ENCODE measurements around the gene DCLK1.

DNA sequence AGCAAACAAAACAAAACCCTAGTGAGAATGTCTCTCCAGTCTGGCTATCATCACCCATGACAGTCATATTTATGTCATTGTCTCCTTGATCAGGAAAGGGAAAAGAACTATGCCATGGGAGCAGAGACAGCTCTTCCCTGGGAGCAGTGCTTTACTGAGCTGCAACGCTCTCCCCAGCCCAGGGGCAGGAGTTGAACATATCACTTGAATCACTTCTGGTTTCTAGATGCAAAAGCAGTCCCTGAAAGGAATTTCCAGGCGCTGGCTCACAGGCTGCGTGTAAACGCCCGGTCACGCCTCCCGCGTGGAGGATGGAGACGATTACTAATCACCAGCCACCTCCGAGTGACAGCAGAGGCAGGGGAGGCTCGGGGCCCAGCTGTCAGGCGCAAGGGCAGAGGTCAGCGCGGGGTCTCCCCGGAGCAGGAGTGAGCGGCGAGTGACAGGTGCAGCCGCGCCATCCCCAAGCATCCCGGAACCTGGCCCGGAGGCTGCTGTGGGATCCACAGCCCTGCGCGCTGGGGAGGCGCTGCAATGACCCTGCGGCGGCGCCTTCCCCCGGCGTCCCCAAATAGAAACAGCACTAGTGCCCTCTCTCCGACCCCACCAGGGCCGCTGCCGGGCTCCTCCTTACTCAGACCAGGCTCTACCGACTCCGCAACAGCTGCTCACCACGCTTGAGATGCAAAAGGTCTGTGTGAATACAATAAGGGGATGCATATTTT is 23.5 kb upstream of the DCLK1 start:
- TF ChIP-seq POLR2A (IDR thresholded peaks at IDR 0.05; ENCODE audit: low read length) = no peak
- no peak for TF ChIP-seq GATA1 (IDR thresholded peaks at IDR 0.05; ENCODE audit: low read depth, low read length)

Data from erythroblast (primary cell).